IPS DF 4.7 (cell line): ENCODE results near the gene ZNF429.
"Not testable (repeated sequence)": the region's sequence is repeated elsewhere in the genome, so short reads cannot be mapped to it uniquely, and the experiment has no call there.

Experiments
- DNase-seq: peaks from one replicate; pipeline ENCODE4 v3.0.0-alpha.2; 2013; ENCODE audit warnings: low spot score; ENCODE audit errors: extremely low read depth

The ZNF429 gene

DNA sequence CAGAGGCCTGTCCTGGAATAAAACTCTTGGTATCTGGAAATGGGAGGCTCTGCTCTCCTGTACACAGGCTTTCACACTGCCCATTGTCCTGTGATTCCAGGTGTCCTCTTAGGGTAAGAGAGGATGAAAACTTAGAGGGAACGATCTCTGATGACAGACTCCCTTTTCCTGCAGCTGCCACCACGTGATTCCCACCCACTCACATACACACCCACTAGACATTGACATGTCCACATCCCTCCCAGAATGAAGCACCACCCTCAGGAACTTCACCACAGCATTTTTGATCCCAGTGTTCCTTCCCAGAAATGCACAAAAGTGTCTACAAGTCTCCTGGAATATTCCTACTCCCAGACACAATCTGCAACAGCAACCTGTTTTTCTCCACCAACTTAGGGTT, 8.2 kb downstream of the ZNF429 start:
- no peak for DNase-seq

- no peak for DNase-seq
These were observed 14.1 kb downstream of the ZNF429 start for GRCh38 chr19:21519488-21519887.

DNA sequence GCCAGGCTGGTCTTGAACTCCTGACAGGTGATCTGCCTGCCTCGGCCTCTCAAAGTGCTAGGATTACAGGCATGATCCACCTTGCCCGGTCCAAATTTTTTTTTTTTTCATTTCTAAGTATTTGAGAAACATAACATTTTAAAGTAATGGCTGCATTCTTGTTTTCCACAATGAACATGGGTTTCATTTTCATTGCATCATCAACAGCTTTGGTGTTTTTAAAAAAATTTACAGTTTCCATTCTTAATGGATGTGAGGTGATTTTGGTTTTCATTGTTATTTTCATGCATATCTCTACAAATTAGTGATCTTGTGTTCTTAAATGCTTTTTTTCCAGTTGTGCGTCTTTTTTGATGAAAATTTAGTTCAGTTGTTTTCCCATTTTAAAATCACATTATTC, 27.5 kb downstream of the ZNF429 start:
- no peak for DNase-seq

- not testable (repeated sequence) for DNase-seq
These were observed 31.4 kb downstream of the ZNF429 start for GRCh38 chr19:21536741-21537290.

DNA sequence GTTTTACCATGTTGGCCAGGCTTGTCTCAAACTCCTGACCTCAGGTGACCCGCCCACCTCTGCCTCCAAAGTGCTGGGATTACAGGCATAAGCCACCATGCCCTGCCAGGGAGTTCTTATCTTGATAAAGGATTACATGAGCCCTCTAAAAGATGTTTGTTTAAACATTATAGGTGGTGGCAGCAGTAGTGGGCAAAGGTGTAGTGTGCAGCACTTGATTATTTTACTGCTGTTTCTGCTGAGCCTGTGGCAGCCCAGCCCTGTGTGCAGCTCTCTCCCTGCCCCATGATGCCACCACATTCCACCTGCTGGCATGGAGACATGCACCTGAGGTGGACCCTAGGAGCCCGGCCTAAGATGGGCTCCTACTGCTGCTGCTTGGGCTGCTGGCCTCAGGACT, 54.0 kb downstream of the ZNF429 start:
- no peak for DNase-seq

DNA sequence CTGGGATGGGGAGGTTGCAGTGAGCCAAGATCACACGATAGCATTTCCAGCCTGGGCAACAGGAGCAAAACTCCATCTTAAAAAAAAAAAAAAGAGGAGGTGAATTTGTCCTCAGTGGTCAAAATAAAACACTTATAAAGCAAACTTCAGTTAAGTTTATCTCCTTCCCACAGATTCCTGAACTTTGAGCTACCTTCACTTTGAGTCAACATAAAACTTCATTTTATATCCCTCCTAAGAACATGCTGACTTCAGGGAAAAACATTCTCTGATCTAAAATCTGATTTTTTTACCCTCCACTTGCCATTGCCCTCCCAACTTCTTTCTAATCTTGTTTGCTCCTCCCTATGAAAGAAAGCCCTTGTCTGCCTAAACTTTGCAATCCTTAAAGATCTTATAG, 59.0 kb downstream of the ZNF429 start:
- DNase-seq: no peak

DNA sequence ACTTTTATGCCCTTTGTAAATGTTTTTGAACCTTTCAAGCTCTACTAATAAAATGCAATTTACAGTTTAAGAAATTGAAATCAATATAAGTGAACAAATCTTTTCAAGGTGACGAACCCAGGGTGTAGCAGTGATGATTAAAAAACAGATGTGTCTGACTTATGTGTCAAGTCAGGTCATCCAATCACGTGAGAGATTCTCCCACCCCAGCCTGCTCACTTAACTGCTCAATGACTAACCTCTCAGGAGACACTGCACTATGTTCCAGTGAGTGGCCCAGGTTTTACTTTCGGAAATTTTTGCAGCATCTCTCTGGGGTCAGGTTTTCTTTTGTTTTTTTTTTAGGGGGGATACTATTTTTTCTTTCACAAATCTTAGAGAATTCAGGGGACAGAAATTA, 60.7 kb downstream of the ZNF429 start:
- DNase-seq: no peak

DNA sequence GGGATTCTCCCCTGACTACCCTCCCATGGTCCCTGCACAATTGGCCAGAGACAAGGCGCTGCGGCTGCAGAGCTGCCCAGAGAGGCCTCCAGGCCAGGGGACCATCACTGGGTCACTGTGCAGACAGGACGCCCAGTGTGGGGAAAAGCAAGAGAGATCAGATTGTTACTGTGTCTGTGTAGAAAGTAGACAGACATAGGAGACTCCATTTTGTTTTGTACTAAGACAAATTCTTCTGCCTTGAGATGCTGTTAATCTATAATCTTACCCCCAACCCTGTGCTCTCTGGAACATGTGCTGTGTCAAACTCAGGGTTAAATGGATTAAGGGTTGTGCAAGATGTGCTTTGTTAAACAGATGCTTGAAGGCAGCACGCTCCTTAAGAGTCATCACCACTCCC, 62.4 kb downstream of the ZNF429 start:
- DNase-seq: not testable (repeated sequence)

DNA sequence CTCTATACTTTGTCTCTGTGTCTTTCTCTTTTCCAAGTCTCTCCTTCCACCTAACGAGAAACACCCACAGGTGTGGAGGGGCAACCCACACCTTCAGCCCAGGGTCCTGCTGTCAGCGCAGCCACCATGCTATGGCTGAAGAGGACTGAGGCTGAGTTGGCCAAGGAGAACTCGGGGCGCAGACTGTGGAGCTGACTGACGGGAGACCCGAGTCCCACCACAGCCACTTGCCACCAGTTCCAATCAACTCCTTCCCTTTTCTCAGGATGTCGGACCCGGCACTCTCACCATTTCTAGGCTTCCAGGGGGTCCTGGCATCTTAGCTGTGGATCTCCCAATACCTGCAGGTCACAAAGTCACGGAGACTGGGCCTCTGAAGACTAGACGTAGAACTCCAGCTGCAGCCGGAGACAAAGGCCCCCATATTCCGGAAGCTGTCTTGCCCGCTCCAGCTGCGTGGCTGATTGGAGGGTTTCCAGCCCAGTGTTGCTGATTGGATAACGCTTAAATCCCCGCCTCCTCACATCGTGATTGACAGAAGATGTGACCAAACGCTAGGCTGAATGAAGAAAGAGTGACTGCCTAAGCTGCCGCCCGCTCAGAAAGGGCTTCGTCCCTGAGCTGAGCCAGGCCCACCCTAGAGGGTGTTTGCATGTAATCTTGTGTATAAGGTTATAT, 63.6 kb downstream of the ZNF429 start:
- DNase-seq: no peak

DNA sequence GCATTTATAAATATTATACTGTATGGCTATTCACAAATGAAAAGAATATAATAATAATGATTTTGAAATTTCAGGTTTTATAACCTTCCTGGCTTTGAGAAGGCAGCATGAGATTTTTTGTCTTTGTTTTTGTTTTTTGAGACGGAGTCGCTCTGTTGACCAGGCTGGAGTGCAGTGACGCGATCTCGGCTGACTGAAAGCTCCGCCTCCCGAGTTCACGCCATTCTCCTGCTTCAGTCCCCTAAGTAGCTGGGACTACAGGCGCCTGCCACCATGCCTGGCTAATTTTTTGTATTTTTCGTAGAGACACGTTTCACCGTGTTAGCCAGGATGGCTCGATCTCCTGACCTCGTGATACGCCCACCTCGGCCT, 64.1 kb downstream of the ZNF429 start:
- DNase-seq: no peak

DNA sequence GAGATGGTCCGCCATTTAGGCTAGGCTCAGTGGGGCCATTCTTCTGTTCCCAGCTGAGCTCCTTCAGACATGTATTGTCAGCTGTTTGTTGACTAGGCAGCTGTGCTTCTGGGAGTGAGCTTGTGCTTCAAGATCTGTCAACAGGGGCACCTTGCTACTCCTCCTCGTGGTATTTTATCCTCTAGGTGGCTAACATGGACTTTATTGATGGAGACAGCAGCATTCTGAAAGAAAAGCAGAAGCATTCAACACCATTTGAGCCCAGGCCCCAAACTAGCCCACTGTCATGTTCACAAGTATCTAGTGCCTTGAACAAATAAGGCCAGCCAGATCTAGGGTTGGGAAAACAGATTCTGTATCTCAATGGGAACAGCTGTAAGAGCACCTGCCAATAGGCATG, 65.9 kb downstream of the ZNF429 start:
- DNase-seq: no peak

- DNase-seq: no peak
These were observed 69.2 kb downstream of the ZNF429 start for GRCh38 chr19:21574607-21575006.

DNA sequence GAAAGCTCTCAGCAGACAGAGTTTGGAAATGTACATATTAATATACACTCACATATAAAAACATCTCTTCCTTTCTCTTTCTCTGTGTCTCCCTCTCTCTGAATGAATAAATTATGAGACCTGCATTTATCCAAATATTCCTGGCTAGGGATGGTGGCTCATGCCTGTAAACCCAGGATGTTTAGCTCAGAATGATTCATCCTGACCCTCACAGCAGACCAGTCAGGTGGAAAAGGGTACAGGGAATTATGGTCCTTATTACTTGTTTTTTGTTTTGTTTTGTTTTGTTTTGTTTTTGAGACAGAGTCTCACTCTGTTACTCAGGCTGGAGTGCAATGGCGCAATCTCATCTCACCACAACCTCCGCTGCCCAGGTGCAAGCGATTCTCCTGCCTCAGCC, 71.1 kb downstream of the ZNF429 start:
- DNase-seq: no peak

DNA sequence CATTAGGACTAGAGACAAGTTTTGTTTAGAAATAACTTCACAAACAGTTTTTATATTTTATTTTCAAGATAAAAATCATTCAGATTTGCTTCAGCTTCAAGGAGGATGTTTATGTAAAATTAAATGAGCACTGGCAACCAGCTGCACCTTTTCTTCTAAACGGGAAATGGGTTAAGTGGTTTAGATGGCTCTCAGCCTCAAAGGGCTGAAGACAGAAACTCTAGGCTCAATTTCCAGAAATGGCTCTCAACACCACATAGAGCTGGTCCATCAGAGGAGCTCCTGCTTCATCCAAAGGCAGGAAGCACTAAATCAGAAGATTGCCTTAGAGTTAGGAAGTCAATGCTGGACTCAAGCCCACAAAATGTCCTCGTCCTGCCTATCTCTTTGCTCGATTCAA, 74.7 kb downstream of the ZNF429 start:
- no peak for DNase-seq

GRCh38 chr19:21580818-21581217, 75.4 kb downstream of the ZNF429 start:
- no peak for DNase-seq

- no peak for DNase-seq
These were observed 76.3 kb downstream of the ZNF429 start for GRCh38 chr19:21581646-21582240.

DNA sequence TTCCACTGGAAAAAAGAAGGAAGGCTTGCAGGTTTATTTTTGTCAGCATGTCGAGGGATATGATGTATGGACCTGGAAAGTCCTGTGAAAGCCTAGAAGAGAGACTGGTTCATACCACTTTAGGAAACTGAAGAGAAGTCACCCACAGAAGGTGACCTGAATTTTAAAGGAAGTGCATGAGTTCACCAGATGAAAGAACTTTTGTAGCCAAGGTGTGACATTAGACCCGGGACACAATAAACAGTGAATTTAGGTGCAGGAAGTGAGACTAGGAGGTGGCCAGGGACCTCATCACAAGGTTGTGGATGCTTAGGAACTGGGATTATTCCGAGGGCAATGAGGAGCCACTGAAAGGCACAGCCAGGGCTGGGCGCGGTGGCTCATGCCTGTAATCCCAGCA, 79.1 kb downstream of the ZNF429 start:
- no peak for DNase-seq

DNA sequence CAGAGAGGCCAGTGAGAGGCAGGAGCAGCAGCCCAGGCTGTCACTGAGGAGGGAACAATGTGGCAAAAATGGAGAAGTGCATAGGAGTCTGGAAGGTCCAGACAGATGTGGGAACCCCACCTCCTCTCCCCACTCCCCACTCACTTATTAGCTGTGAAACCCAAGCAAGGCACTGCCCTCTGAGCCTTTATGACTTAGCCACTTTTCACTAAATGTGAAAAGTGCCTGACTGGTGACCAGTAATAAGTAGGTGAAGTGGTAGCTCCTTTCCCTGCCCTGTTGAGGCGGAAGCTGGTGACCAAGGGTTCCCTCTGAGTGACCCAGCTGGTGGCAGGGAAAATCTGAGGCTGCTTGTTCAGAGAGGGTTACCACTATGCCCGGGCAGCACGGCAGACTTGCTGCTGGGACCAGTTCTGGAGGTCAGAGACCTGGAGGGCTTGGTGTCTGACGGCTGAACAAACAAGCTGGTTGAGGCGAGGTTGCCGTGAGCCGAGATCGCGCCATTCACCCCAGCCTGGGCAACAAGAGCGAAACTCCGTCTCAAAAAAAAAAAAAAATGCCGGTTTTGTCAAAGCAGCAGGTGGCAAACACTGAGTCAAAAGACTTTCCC, 80.0 kb downstream of the ZNF429 start:
- no peak for DNase-seq

DNA sequence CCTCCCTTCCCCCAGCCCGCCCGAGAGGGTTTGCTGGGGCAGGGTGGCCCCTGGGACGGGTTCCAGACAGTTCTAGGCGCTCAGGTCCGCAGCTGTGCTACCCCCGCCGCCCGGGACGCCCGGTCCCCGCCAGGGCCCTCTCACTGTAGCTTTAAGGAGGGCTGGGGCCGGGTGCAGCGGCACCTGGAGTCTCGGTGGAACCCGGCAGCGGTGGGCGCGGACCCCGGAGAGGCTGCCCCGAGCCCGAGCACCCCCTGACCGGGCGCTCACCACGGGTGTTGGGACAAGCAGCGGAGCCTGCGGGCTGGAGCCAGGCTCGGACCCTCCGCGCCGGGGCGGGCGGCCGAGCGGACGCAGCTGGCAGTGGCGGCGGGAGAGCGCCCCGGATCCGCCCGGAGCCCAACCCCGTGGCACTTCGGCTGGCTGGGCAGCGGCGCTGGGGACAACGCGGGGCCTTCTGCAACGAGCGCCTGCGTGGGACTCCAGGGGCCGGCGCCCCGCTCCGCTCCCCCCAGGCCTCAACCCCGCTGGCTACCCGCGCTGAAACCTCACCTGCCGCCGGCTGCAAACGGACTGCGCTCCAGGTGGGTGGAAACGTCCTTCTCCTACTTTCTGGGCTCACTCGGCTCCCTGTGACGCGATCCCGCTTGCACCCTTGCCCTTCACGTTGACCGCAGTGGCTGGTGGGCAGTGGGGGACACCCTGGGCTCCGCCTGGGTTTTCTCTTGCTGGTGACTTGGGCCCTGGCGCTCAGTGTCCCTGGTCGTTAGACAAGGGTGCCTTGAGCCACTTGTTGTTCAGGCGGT, 81.1 kb downstream of the ZNF429 start:
- no peak for DNase-seq

GRCh38 chr19:21587117-21587461, 81.7 kb downstream of the ZNF429 start:
- no peak for DNase-seq

- no peak for DNase-seq
These were observed 82.1 kb downstream of the ZNF429 start for GRCh38 chr19:21587549-21587948.

DNA sequence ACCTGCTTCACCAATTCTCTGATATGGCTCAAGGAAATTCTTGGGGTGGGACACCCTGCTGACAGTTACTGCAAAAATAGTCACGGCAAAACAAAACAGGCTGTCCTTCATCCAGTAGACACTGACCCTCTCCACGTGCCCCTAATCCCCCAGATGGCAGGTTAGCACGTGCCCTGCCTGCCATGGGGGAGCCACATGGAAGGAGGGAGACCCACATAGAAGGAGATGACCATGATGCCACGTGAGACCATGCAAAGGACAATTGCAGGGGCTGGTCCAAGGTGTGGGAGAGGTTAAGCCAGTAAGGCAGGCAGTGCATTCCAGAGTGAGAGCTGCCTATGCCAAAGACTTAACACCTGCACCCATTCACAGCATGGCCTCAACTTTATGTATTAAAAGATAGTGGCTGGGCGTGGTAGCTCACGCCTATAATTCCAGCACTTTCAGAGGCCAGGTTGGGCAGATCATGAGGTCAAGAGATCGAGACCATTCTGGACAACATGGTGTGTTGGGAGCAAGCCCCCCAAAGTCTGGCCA, 82.7 kb downstream of the ZNF429 start:
- DNase-seq: no peak
